ENCODE results near the gene CHST5. TPM values are rescaled to one million over a fixed set of nuclear protein-coding genes. Genes with fewer than 3 reads are reported as not detected.

Gene CHST5
- total and polyA plus RNA-seq, 4 donors: 0.09 to 1.3 (median 0.24) TPM; not detected in 1

DNA sequence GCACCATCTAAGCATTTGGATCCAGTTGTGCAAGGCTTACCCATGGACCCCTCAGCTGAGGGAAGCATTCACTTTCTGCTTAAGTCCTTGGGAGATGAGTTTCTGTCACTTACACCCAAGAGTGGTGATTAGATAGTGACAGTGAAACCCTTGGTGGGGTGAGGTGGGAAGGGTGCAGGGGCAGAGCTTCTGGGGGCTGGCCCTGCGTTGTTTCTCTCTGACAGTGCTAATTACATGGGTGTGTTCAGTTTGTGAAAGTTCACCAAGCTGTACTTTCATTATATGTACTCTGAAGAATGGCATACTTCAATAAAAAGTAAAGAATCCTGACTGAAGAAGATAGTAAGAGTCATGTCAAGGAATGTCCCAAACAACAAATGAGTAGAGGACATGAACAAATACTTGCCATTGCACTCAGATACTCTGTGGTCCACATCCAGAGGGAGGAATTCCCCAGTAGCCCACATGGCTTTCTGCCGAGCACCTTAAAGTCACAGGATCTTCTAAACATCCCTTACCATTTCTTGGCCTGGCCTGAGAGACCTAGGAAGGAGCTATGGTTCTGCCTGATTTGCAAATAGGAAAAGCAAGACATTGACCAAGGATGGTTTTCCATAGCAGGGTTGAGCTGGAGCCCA is 49.1 kb downstream of the CHST5 start:
- Histone ChIP-seq H3K9me3 (ENCODE audit: control insufficient read depth in 4 of 4, insufficient read depth in 3 of 4, low read length in 3 of 4) (no peaks in the 10 kb centered on the region), H3K27me3 (ENCODE audit: control insufficient read depth in 3 of 3, insufficient read depth in 3 of 3, low read length in 2 of 3) (no peaks in the 10 kb centered on the region), H3K36me3 (ENCODE audit: control insufficient read depth in 4 of 4, insufficient read depth in 4 of 4, low read length in 4 of 4) (no peaks in the 10 kb centered on the region), H3K9ac (ENCODE audit: insufficient read depth in 1 of 2, low read length in 2 of 2) (no peak overlapping the region), H3K27ac (ENCODE audit: low read depth in 1 of 2, low read length in 1 of 2) (no peak overlapping the region), H3K4me3 (no peak overlapping the region), H3K4me1 (ENCODE audit: control insufficient read depth in 5 of 5, insufficient read depth in 5 of 5, low read length in 5 of 5) (no peaks in the 10 kb centered on the region)
- 86 to 92% methylated on average over 2 of the region's 2 CpGs for WGBS, 2 donors
- TF ChIP-seq, protein P1, sequence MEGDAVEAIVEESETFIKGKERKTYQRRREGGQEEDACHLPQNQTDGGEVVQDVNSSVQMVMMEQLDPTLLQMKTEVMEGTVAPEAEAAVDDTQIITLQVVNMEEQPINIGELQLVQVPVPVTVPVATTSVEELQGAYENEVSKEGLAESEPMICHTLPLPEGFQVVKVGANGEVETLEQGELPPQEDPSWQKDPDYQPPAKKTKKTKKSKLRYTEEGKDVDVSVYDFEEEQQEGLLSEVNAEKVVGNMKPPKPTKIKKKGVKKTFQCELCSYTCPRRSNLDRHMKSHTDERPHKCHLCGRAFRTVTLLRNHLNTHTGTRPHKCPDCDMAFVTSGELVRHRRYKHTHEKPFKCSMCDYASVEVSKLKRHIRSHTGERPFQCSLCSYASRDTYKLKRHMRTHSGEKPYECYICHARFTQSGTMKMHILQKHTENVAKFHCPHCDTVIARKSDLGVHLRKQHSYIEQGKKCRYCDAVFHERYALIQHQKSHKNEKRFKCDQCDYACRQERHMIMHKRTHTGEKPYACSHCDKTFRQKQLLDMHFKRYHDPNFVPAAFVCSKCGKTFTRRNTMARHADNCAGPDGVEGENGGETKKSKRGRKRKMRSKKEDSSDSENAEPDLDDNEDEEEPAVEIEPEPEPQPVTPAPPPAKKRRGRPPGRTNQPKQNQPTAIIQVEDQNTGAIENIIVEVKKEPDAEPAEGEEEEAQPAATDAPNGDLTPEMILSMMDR (IDR thresholded peaks at IDR 0.05; ENCODE audit: control extremely low read depth, extremely low read depth): no peak
- ATAC-seq (ENCODE audit: insufficient read depth, low FRiP score) (no peak), DNase-seq (no peak)

DNA sequence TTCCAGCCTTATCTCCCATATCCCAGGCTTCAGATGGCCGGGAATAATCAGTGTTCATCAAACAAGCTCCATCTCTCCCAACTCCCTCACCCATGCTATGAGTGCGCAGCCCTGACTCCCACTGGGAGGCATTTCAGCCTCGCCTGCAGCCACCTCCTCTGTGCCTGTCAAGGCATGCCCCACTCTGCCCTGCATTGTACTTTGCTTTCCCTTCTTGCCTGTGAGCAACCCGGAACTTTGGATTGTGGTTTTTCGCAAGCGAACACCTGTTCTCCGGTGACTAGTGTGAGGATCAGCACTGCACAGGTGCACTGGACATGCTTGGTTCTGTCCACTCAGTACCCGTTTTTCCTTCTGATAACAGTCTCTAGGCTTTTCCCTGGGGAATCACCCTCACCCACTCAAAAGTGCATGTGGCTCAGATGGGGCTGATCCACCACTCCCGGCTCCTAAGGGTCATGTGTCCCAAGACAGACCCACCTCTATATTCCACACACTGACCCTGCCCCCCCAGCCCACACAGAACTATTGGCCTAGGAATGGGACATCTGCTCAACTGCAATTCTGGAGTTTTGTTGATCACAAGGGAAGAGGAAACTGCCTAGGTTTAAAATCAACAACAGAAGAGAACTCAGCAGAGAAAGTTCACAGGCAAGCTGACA is 49.8 kb downstream of the CHST5 start:
- no peak for DNase-seq
- Histone ChIP-seq H3K9ac (ENCODE audit: insufficient read depth in 1 of 2, low read length in 2 of 2) (no peak overlapping the region), H3K36me3 (ENCODE audit: control insufficient read depth in 4 of 4, insufficient read depth in 4 of 4, low read length in 4 of 4) (no peaks in the 10 kb centered on the region), H3K4me3 (no peak overlapping the region), H3K27me3 (ENCODE audit: control insufficient read depth in 3 of 3, insufficient read depth in 3 of 3, low read length in 2 of 3) (no peaks in the 10 kb centered on the region), H3K4me1 (ENCODE audit: control insufficient read depth in 5 of 5, insufficient read depth in 5 of 5, low read length in 5 of 5) (no peaks in the 10 kb centered on the region), H3K9me3 (ENCODE audit: control insufficient read depth in 4 of 4, insufficient read depth in 3 of 4, low read length in 3 of 4) (no peaks in the 10 kb centered on the region), H3K27ac (ENCODE audit: low read depth in 1 of 2, low read length in 1 of 2) (no peak overlapping the region)
- TF ChIP-seq, protein P1 (IDR thresholded peaks at IDR 0.05; ENCODE audit: control extremely low read depth, extremely low read depth): no peak
- no peak for ATAC-seq (ENCODE audit: insufficient read depth, low FRiP score)
- WGBS, 2 donors: 85 to 91% methylated on average over 9 of the region's 9 CpGs

DNA sequence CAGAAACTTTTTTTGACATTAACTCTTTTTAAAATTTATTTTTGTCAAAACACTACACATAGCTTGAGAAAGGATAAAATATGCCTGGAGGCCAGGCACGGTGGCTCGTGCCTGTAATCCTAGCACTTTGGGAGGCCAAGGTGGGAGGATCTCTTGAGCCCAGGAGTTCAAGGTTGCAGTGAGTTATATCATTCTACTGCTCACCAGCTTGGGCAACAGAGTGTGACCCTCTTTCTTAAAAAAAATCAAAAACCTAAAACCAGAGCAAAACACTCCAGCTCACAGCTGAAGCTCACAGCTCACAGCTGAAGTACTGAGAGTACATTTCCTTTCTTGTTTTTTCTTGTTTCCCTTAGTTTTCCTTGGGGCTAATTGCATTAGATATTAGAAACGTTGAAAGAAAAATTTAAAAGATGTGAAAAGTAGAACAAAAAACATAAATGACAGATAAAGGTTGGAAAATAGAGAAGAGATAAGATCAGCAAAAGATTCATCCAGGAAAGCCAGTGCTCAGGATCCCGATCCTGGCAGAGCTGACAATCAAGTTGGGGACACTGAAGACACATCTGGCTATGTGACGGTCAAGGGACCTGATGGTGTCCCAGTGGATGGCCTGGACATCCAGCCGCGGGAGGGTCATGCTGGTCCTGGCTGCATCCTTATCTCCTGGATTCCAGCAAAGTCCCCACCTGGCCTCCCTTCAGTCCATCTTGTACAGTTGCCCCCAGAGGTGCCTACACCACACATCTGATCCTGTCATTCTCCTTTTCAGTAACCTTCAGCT is 50.5 kb downstream of the CHST5 start:
- WGBS, 2 donors: 84 to 96% methylated on average over 7 of the region's 7 CpGs
- no peak for DNase-seq
- no peaks in the 10 kb centered on the region for H3K9me3 ChIP-seq (ENCODE audit: control insufficient read depth in 4 of 4, insufficient read depth in 3 of 4, low read length in 3 of 4)

More for the DNA sequence above, 50.5 kb downstream of the CHST5 start:
- H3K4me3 ChIP-seq: no peak overlapping the region
- no peaks in the 10 kb centered on the region for H3K27me3 ChIP-seq (ENCODE audit: control insufficient read depth in 3 of 3, insufficient read depth in 3 of 3, low read length in 2 of 3)
- TF ChIP-seq, protein P1 (IDR thresholded peaks at IDR 0.05; ENCODE audit: control extremely low read depth, extremely low read depth): no peak
- no peaks in the 10 kb centered on the region for H3K4me1 ChIP-seq (ENCODE audit: control insufficient read depth in 5 of 5, insufficient read depth in 5 of 5, low read length in 5 of 5)
- ATAC-seq (ENCODE audit: insufficient read depth, low FRiP score): no peak
- H3K36me3 ChIP-seq (ENCODE audit: control insufficient read depth in 4 of 4, insufficient read depth in 4 of 4, low read length in 4 of 4): no peaks in the 10 kb centered on the region
- no peak overlapping the region for H3K27ac ChIP-seq (ENCODE audit: low read depth in 1 of 2, low read length in 1 of 2)
- no peak overlapping the region for H3K9ac ChIP-seq (ENCODE audit: insufficient read depth in 1 of 2, low read length in 2 of 2)
